ENCODE results near the gene LCN1.

GRCh38 chr9:135507104-135508035 lies 13.9 kb upstream of the LCN1 start:
- TF ChIP-seq POLR2A (IDR thresholded peaks at IDR 0.05; ENCODE audit: low read length) (no peak), GATA1 (IDR thresholded peaks at IDR 0.05; ENCODE audit: low read depth, low read length) (no peak)

Data from erythroblast (primary cell).